CMK (cell line): ENCODE results near the gene CYB561D1.

ENCODE experiments used
- DNase-seq: peaks from one replicate; pipeline ENCODE4 v3.0.0-alpha.2; 2010; ENCODE audit warnings: low read depth

CYB561D1 gene

DNA sequence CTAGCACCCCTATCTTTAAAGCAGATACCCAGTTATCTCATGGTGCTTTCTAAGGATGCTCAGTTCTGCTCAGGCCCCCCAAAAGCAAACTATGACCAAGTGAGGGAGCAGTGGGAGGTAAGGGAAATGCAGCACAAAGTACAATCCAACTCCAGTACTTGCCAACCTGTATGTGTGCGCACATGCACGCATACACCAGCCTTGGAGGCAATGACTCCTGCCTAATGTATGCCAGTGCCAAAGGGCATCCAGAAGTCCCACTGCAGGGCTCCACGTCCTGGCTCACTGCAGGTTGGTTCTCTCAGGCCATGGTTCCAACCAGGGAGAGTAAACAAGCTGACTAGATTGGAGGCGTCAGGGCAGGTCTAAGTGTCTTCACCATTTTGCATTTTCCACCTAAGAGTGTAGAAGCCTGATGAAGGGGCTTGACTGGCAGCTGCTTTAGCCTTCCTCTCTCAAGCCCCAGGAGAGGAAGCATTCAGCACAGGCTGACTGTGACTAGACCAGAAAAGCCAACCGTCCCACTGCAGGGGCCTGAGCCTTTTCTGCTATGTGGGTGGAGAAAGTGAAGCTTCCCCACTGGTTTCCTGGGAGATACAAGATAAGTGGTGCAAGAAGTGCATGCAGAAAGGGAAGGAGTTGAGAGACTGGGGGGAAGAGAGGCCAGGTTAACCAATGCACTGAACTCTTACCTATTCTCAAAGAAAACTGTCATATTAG, 7.9 kb downstream of the CYB561D1 start:
- no peak for DNase-seq

- DNase-seq = peak; percentile 47
Observed at GRCh38 chr1:109502364-109502851, 8.5 kb downstream of the CYB561D1 start.

DNA sequence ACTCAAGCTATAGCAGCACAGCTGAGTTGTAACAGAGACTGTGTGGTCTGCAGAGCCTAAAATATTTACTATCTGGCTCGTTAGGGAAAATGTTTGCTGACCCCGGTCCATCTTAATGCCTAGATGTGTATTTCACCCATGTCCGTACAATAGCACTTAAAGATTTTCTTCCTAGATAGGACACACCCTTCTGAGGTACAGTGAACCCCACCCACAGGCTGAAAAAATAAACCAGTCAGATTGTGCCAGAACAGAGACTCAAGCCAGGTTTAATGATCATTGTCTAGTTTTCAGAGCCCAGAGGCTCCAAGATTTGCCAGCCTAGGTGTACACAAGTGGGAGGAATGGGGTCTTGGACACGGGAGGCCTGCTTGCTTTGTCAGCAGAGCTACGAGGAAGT, 10.0 kb downstream of the CYB561D1 start:
- no peak for DNase-seq

DNA sequence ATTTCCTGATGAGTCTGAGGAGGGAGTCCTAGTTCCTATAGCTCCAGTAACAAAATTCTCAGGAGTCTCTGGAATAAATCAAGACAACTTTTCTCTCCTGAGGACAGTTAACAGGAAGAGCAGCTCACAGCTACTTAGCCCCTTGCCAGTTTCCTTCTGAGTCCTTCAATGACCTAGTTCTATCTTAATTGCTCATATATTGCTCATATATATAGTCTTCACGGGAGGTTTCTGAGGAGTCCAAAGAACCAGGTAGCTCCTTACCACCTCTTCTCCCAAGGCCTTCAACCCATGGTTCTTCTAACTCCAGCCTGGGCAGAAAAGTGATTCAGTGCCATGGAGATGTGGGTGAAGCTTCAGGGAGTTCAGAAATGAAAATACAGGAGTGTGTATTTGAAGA, 11.1 kb downstream of the CYB561D1 start:
- DNase-seq = no peak

- DNase-seq = no peak
Observed at GRCh38 chr1:109508001-109508872, 14.3 kb downstream of the CYB561D1 start.

DNA sequence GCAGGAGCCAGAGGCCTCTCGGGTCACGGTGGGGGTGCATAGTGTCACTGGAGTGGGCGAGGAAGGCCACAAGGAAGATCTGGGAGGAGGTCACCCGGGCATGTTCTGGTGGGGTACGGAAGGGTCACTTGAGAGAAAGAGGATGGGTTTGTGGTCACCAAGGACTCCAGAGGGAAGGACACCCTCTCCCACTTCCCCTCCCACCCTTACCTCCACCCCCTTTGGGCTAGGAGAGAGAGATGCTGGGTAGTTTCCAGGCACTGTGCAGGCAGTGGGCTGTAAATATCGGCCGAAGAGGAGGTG, 14.9 kb downstream of the CYB561D1 start:
- no peak for DNase-seq

DNA sequence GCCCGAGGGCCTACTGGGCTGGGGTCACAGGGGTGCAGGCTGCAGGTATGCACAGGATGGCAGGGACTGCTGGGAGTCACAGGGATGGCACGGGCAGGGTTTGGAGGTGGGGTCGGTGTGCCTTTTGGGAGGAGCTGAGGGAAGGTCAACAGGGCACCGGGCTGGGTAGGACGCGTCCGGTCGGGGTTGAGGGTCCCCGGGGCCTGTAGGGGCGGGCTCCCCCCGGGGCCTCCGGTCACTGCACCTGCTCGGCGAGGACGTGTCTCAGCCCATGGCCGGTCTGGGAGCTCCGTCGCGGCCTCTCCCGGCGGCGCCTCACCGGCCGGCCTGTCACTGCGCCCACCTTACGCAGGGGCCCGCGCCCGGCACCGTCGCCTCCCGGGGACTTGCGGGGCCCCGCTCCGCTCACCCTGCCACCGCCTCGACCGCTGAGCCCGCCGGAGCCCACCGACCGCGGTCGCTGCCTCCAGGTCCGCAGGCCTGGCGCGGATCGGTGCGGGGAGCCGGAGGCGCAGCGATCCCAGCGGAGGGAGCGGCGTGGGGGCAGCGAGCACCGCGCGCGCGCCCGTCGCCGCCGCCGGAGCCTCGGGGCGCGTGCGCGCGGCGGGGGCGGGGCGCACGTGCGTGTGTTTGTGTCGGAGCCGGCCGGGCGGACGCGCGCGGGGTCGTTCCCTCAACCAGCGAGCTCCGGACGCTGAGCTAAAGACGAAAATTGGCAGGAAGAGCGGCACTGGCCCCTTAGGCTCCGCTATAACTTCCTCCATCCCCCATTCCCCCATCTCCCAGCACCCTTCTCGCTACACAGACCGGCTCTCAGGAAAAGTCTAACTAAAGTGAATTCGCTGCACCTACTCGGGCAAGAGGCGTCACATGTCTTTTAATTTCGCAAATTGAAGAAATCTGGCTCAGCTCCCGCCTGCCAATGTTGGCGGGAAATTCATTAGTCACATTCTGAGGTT, 15.6 kb downstream of the CYB561D1 start, which contains the start of gene AMIGO1:
AMIGO1 (minus strand) TSS at position 552 of the 959 bp plus-strand sequence. CDS start 815 bp downstream, outside the sequence.
- DNase-seq = peak; percentile 45

DNA sequence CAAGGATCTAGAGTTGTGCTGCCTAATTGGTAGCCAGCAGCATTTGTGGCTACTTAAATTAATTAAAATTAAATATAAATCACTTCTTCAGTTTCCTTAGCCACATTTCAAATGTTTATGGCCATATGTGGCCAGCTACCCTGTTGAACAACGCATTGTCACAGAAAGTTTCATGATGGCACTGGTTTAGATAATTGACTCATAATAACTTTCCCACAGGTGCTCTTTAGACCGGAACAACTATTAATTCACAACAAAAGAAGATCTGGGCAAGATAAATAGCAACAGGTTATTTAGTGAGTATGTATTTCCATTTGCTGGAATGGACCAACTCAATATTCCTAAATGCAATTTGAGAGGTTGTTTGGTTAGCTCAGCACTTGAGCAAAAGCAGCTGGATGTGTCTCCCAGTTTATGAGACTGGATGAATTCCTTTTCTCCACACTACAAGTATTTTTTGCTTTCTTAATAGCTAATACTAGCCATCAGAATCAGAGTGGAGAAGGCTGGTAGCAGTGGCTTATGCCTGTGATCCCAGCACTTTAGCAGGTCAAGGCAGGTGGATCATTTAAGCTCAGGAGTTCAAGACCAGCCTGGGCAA, 19.3 kb downstream of the CYB561D1 start:
- DNase-seq = no peak

DNA sequence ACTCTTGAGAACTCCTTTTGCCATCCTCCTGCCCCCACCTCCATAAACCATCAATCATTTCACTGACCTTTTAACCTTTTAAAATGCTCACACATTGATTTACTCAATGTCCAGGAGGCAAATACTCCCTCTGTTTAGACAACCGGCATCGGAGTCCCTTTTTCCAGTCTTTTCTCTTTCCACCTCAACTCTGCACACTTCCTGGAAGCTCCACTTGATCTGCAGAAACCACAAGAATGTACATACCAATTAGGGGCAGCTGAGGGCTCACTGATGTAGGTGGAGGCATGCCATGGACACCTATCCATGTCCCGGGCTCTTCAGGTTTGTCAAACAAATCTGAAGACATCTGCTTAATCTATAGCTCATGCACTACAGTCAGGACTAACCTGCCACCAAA, 21.0 kb downstream of the CYB561D1 start:
- DNase-seq = no peak

DNA sequence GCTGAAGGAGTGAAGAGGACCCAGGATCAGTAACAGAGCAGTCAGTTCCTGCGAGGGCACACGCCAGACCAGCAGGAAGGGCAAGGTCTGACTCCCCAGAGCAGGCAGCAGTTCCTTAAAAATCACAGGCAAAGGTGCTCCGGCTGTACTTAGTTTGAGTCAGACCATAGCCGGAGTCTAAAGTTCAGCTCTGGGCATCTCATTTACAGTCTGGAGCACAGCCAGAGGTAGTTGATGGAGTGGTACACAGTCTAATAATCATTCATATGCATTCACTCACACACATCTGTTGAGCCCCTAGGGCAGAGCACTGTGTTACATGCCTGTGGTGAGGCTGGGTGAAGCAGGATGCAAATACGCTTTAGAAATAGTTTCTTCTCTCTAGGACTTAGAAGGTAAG, 23.0 kb downstream of the CYB561D1 start:
- DNase-seq = no peak

GRCh38 chr1:109517337-109517736, 23.4 kb downstream of the CYB561D1 start:
- DNase-seq = no peak

GRCh38 chr1:109521002-109521951, 27.4 kb downstream of the CYB561D1 start:
- DNase-seq = no peak

GRCh38 chr1:109522026-109522425, 28.1 kb downstream of the CYB561D1 start:
- no peak for DNase-seq

GRCh38 chr1:109523706-109524105, 29.8 kb downstream of the CYB561D1 start:
- no peak for DNase-seq

GRCh38 chr1:109527098-109527811, 33.4 kb downstream of the CYB561D1 start:
- no peak for DNase-seq

GRCh38 chr1:109527846-109528695, 34.2 kb downstream of the CYB561D1 start:
- no peak for DNase-seq

GRCh38 chr1:109528712-109529111, 34.8 kb downstream of the CYB561D1 start:
- DNase-seq = no peak

GRCh38 chr1:109529881-109530456, 36.1 kb downstream of the CYB561D1 start:
- no peak for DNase-seq
